Measurements from ENCODE around the gene ABAT. TPM values are rescaled to one million over a fixed set of nuclear protein-coding genes. Genes with fewer than 3 reads are reported as not detected.

The ABAT gene
- total RNA-seq: 0.81 and 2.7 TPM in 2 replicates

GRCh38 chr16:8674413-8675022, at the start of gene ABAT:
Gene ABAT, plus strand, starts transcription at chr16:8674617. Its CDS starts 61,123 bp downstream, at chr16:8735740.

GRCh38 chr16:8797364-8798173, 123.2 kb downstream of the ABAT start, which contains the start of the genes PMM2 and TMEM186:
Gene PMM2, plus strand, starts transcription at chr16:8797839. Its CDS starts 44 bp downstream, at chr16:8797883.
Gene TMEM186, minus strand, starts transcription at chr16:8797639. Its CDS starts 25 bp downstream, at chr16:8797614.

Other genes starting within 250 kb of the ABAT start
- gene TMEM114, start 84.1 kb upstream of the ABAT start, total RNA-seq: not detected in 2 replicates
- 9.4 and 26.1 TPM in 2 replicates for gene METTL22, start 52.9 kb upstream of the ABAT start, total RNA-seq
- 3.6 and 6.6 TPM in 2 replicates for gene TMEM186, start 123.0 kb downstream of the ABAT start, total RNA-seq
- 12.6 and 29.8 TPM in 2 replicates for gene PMM2, start 123.2 kb downstream of the ABAT start, total RNA-seq
- 154 and 155 TPM in 2 replicates for gene CARHSP1, start 194.4 kb downstream of the ABAT start, total RNA-seq
- not detected in 2 replicates for gene LITAFD, start 207.7 kb downstream of the ABAT start, total RNA-seq